Left lobe of liver (tissue), 2 donors: ENCODE measurements around the gene ORAI2. TPM values are rescaled to one million over a fixed set of nuclear protein-coding genes. Genes with fewer than 3 reads are reported as not detected.

Source experiments
- ATAC-seq: fragments of 200-7000 bp; cut with Tn5 transposase; one replicate; pipeline ENCODE4 v1.9.1; 2020; ENCODE audit warnings: mild to moderate bottlenecking, moderate library complexity
- DNase-seq: peaks from one replicate; pipeline ENCODE4 v3.0.0-alpha.2; 2020; ENCODE audit warnings: low spot score
- total RNA-seq: library from RNA; stranded (reverse); gene quantifications from one replicate; pipeline ENCODE4 v1.2.1, GENCODE V29; 2021
- donor health status: DM: no; HTN: no; CAD: no; lungs with moderate emphysema.
- donor health status: DM: no; HTN: yes; CAD: no.

ORAI2 gene
- total RNA-seq, 1 donor from 2014 or later, result 1.9 TPM

DNA sequence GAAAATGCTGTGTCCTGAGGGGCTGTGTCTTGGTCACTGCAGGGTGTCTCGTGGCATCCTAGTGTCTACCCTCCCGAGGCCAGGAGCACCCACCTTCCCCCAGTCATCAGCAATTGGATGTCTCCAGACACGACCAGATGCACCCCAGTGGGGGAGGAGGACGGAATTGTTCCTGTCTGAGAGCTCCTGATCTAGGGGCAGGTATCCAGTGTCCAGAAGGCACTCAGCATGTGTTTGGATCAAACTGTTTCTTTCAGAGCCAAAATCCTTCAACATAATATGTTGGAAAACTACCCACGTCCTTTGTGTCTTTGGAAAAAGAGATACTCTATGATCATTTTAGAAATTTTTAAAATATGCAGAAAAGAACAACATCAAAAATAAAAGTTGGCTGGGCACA is 20.3 kb upstream of the ORAI2 start:
- ATAC-seq (no peak), DNase-seq (no peak)

DNA sequence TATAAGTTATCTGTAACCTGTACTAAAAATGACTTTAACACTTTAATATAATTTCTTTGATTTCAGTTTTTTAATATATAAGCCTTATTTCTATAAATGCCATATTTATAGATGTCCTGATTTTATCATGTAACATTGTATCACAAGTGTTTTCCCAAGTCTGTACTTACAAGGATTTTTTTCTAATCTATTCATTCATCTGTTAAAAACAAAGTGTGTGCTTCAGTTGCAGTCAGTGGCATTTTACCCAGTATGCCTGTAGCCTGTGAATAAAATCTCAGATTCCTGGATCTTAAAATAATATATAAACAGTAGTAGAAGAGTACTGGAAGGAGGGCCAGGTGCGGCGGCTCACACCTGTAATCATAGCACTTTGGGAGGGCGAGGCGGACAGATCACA is 19.8 kb upstream of the ORAI2 start:
- ATAC-seq (no peak), DNase-seq (no peak)

DNA sequence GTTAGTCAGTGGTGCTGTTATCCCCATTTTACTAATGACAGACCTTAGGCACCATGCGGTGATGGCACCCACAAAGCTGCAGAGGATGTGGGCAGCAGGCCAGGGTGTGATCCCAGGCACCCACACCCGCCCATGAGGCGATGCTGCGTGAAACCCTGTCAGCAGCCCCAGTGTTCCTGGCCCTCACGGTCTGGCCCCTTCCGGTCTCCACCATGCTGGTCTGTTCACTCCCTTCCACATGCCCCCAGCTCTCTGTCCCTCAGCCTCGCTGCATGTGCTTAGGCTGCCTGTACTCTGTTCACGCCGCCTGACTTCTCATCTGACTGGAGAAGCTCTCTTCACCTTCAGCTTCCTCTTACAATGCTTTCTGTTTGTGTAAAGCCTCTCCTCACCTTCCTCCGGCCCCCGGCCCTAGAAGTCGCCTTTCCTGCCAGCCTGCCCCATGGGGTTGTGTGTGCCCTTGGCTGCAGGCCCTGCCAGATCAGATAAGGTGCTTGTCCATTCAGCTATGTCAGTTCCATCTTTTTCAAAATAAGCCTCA is 17.6 kb upstream of the ORAI2 start:
- DNase-seq, result no peak
- peak; percentile 10 for ATAC-seq

DNA sequence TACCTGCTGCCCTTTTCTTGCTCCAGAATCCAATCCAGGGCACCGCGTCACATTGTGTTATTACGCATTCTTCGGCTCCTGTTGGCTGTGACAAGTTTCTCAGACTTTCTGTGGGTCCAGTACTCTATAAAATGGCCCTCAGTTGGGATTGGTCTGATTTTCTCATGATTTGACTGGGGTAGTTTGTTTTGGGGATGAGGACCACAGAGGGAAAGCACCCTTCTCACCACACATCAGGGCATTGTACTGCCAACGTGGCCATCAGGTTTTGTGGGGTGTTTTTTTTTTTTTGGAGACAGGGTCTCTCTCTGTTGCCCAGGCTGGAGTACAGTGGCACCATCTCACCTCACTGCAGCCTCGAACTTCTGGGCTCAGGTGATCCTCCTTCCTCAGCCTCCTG is 17.0 kb upstream of the ORAI2 start:
- no peak for ATAC-seq

DNA sequence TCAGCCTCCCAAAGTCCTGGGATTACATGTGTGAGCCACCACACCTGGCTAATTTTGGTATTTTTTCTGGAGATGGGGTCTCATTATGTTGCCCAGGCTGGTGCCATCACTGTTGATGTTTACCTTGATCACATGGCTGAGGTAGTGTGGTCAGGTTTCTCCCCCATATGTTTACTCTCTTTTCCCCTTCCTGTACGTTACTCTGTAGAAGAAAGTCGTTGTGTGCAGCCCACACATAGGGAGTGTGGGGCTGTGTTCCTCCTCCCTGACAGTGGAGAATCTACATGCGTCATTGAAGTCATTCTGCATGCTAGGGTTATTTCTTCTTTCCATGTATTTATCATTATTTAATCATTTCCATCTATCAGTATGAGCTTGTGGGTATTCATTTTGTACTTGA is 16.3 kb upstream of the ORAI2 start:
- no peak for DNase-seq
- no peak for ATAC-seq

More for the DNA sequence above, 17.0 kb upstream of the ORAI2 start:
- no peak for DNase-seq

DNA sequence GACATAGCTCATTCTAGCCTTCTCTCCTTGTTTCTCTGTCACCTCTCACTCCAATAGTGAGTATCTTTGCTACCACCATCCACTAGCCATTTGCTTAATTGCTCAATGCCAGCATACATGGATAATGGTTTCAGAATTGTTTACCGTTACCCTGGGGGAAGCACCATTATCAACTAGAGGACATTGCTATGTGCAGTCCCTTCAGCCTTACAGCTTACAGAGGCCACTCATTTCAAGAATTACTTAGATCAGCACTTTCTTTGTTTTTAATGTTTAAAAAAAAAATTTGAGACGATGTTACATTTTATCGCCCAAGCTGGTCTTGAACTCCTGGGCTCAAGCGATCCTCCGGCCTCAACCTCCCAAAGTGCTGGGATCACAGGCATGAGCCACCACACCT is 14.8 kb upstream of the ORAI2 start:
- DNase-seq, result no peak
- no peak for ATAC-seq

DNA sequence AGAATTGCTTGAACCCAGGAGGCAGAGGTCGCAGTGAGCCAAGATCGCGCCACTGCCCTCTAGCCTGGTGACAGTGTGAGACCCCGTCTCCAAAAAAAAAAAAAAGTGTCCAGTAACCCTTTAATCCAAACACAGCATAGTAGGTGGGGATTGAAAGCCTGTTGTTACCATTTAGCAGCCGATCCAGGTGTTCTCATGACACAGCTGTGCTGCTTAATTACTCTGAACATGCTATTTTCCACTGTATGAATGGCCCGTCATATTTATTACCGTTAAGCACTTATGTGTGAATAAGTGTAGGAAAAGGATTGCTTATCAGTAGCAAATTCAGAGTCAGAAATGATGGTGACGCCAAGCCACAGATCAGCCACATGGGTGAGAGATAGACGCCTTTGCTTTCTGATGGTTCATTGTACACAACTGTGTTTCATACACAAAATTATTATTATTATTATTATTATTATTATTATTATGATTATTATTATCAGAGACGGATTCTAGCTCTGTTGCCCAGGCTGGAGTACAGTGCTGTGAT is 11.6 kb upstream of the ORAI2 start:
- DNase-seq (no peak), ATAC-seq (no peak)

DNA sequence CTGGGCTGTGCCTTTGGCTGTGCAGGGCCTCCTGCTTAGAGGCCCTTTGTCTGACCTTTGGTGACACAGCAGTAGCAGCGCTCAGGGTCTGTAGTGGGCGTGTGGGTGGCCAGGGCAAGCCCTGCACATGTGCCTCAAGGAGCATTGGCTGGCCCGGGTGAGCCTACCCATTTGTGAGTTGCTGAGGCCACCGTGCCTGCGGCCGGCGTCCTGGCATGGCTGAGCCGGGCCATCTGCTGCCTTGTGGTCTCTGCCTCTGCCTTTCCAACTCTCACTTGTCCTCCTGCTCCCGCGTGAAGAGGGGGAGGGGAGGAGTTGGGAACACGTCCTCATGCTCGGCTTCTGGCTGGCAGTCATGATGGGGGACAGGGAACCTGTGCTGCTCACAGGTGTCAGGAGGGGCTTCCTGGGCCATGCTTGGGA is 9.2 kb upstream of the ORAI2 start:
- ATAC-seq, result no peak
- no peak for DNase-seq

DNA sequence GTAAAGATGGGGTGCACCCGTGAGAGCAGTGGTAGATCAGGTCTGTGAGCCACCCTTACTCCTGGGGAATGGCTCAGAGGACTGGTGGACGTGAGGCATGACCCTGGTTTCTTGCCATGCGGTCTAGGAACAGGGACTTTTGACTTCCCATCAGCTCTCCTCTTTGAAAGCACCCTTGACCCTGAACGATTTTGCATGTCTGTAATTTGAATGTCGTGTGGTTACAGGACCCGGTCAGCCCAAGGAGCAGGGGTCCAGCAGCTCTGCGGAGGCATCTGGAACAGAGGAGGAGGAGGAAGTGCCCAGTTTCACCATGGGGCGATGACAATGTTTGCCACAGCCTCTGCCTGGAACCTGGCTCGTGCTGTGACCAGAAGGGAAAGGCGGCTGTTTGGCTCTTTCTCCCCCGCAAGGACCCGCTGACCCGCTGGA is 8.6 kb upstream of the ORAI2 start:
- DNase-seq (no peak), ATAC-seq (no peak)

DNA sequence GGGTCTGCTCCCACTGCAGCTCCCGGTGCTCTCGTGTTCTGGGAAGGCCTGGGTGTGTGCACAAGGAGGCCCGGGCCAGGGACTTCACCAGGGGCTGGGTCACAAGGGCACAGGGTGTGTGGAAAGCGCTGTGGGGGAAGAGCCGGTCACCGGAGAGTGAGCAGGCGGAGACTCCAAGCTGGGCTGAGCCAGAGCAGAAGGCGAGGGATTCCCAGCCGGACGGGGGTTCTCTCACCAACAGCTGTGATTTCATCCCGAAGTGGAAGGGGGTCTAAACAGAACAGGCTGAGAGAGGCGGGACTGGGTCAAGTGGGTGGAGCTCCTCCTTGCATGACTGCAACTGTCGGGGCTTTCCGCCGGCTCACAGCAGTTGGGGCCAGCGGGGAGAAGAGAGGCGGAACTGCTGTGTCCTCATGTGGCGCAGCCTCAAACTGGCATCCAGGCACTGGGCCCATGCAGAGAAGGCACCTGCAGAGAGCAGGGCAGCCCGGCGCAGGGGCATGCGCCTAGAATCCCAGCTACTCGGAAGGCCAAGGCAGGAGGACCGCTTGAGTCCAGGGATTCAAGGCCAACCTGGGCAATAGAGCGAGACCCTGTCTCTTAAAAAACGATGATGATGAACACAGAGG is 7.6 kb upstream of the ORAI2 start:
- DNase-seq, result no peak
- ATAC-seq, result peak; percentile 61

DNA sequence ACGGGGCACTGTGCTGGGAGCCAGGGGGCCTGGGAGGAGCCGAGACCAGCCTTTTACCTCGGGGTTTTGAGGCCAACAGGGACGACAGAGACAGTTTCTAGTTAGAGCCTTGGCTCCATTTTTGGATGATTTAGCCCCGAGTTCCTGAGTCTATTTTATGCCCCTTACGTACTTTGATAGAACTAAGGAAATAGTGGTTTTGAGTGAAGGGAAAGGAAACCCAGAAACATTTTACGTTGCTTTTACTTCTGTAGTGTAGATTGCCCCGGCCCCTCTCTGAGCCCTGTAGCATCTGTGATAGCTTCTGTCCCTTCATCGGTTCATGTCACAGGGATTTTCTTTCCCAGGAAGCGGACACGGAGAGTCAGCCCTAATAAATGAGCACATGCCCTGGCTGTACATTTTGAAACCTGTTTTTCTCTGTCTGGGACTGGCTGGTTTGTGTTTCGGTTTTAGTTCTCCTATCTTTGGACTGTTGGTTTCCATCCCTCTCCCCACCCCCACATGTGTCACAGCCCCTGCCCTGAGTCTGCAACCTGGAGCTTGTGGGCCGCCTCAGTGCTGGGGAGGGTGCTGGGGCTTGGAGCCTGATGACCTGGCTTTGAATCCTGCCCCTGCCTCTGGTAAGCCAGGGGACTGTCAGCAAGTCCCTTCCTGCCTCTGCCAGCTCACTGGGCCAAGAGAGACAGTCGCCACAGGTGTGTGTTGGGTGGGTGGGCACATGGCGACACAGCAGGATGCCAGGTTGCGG is 6.9 kb upstream of the ORAI2 start:
- DNase-seq (no peak), ATAC-seq (peak; percentile 37)

DNA sequence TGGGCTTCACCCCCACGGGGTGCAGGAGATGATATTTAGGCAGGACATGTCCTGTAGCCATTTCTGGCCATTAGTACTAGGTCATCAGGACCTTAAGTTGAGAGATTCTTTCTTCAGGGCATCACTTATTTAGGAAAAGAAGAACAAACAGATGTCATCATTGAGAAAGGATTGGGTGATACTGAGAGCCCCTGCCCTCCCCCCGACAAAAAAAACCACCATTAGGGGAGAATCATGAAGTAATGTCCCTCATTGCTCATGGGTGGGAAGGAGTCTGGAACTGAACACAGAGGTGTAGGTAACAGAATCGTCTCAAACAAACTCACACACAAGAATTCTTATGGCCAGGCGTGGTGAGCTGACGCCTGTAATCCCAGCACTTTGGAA is 6.4 kb upstream of the ORAI2 start:
- ATAC-seq (no peak), DNase-seq (no peak)

DNA sequence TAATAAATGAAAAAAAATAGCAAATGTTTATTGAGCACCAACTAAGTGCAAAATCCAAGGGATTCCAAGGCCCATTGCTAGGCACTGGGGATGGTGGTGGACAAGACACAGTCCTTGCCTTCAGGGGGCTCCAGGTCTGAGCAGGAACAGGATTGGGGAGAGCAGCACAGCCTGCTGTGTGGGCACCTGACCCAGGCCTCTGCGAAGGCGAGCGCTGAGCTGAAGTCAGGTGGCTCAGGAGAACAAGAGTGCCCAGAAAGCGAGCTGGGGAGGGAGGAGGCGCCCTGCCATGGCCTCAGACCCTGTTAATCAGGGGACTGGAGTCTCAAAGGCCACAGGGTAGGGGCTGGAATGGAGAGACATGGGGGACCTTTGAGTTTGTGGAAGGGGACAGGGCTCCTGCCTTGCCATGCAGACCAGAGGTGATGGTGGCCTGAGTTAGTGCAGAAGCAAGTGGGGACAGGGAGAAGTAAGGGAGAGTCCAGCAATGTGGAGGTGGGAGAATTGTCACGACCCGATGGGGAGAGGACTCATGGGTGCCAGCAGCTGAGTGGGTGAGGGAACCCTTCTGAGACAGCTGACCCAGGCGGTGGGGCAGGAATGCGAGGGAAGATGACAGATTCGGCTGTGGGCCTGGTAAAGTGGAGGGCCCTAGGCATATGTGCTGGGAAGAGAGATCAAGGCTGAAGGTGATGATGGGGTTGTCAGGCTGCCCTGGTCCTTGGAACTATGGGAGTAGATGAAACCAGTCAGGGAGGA is 4.1 kb upstream of the ORAI2 start:
- no peak for ATAC-seq
- no peak for DNase-seq

DNA sequence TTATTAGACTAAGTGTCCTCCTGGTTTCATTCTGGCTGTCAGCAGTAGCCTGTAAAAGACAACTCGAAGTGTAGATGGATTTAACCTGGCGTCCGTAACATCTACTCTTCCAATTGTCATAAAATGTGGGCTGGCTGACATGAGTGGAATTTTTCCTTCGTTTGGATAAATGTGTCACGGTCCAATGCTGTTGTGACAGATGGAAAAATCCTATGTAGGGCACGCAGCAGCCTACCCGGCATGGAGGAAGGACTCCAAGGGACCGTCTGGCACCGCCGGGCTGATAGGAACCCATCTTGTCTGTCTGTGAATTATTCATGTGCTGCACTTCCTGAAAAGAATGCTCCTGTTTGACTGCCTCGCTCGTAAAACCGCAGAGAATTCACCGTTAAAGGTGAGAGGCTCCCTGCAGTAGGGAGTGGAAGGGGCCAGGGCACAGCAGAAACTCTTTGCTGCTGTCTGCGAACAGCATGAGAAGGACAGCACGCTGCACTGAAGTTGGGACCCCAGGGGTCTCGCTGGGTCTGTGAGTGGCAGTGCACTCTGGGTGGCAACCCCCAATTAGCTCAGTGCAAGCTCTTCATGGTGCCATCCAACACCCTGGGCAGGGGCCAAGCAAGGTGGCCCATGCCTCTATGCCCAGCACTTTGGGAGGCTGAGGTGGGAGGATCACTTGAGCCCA is 1.6 kb upstream of the ORAI2 start:
- ATAC-seq, result no peak
- DNase-seq, result no peak

DNA sequence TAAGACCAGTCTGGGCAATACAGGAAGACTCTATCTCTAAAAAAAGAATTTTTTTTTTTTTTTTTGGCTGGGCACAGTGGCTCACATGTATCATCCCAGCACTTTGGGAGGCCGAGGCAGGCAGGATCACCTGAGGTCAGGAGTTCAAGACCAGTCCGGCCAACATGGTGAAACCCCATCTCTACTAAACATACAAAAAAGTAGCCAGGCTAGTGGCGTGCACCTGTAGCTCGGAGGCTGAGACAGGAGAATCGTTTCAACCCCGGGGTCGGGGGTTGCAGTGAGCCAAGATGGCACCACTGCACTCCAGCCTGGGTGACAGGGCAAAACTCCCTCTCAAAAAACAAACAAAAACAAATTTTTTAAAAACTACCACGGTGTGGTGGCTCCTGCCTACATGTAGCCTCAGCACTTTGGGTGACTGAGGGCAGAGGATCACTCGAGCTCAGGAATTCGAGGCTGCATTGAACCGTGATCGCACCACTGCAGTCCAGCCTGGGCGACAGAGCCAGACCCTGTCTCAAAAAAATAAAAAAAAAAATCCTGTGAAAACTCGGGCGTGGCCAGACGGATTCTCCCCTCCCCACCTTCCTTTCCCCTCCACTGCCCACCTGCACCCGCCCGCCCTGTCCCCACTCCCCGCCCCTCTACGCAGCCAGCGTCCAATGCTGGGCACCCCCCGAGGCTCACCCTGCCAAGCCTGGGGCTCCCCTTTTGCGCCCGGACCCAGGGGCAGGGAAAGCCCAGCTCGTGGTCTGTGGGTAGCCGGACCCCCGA is 745 bp upstream of the ORAI2 start:
- DNase-seq (no peak), ATAC-seq (peak; percentile 50)

DNA sequence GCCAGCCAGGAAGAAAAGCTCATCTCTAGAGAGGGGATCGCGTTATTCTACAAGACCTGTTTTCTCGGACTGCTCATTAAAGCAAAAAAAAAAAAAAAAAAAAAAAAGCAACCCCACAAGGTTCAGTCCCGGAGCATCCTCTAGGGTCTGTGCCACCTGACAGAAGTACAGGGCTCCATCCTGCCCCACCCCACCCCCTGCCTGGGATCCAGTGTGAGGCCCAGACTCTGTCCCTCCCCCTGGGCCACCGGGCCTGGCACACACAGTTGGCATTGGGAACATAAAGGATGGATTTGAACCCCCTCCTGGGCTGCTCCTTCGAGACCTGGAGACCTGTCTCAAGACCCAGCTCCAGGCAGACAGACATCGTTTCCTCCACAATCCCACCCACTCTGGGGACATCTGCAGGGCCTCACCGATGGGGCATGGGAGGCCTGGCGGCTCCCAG is 688 bp downstream of the ORAI2 start:
- DNase-seq (no peak), ATAC-seq (no peak)

DNA sequence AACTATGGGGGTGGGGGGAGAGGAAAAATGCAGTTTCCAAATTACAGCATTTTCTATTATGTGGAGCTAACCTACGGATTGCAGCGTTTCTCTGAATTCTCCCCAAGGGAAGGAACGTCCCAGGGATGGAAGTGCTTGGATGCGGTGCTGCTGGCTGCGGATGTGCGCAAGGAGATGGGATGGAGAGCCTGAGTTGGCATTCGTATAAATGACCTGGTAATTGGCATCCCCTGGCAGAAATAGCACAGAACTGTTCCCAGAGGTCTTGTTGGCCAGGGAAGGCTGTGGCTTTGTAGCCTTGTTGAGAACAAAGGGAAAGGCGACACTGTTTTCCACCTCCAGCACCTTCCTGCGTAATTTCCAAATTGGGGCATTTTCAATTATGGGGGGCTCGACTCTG is 2.7 kb downstream of the ORAI2 start:
- ATAC-seq (no peak), DNase-seq (no peak)

DNA sequence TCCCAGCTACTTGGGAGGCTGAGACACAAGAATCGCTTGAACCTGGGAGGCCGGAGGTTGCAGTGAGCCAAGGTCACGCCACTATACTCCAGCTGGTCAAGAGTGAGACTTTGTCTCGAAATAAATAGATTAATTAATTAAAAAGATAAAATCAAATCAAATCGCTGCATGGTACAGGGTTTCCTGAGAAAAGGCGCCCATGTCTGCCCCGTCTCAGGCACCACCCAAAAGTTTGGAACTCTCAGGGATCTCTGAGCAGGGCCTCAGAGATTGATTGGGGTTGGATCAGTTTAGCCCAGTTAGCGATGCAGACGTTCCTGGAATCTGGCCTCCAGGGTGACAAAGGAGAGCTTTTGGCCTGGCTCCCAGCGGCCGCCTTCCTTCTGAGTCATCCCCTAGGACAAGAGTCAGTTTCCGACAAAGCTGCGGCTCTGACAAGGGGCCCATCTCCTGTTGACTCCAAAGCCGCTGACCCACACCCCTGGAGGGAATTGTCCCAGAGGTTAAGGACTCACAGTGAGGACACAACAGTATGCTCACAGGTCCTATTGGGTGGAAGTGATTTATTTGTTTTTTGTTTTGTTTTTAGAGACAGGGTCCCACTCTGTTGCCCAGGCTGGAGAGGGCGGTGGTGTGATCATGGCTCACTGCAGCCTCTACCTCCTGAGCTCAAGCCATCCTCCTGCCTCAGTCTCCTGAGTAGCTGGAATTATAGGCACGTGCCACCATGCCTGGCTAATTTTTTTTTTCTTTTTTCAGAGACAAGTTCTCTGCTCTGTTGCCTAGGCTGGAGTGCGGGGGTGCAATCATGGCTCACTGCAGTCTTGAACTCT is 6.8 kb downstream of the ORAI2 start:
- DNase-seq, result no peak

More for the DNA sequence above, 6.8 kb downstream of the ORAI2 start:
- ATAC-seq, result peak; percentile 53
